SK-N-SH treated with all-trans-retinoic acid at 6 μM for 48 hours (cell line): ENCODE data around the gene FRMD4B.

Source experiments
- ARNTL ChIP-seq: fragments of 450-650 bp; formaldehyde crosslinking; IDR thresholded peaks from 2 replicates; pipeline ENCODE4 v1.5.0; 2020; ENCODE audit warnings: low read depth, mild to moderate bottlenecking, moderate library complexity, borderline replicate concordance
- BACH2 ChIP-seq: fragments of 250-450 bp; sonication (Bioruptor Pico); IDR thresholded peaks from 2 replicates; pipeline ENCODE4 v1.9.0; 2021; ENCODE audit warnings: mild to moderate bottlenecking, borderline replicate concordance
- CREB5 ChIP-seq: fragments of 250-450 bp; sonication (Bioruptor Pico); IDR thresholded peaks from 2 replicates; pipeline ENCODE4 v1.5.1; 2020; ENCODE audit warnings: low read depth, mild to moderate bottlenecking, moderate library complexity
- CSDC2 ChIP-seq: fragments of 250-450 bp; sonication (Bioruptor Pico); IDR thresholded peaks from 2 replicates; pipeline ENCODE4 v1.5.0; 2020; ENCODE audit warnings: mild to moderate bottlenecking, moderate library complexity
- ESRRG ChIP-seq: fragments of 250-450 bp; sonication (Bioruptor Pico); IDR thresholded peaks from 2 replicates; pipeline ENCODE4 v1.6.1; 2021; ENCODE audit warnings: mild to moderate bottlenecking
- ISL1 ChIP-seq: fragments of 250-450 bp; sonication (Bioruptor Pico); IDR thresholded peaks from 2 replicates; pipeline ENCODE4 v2.1.2; 2022; ENCODE audit warnings: mild to moderate bottlenecking, moderate library complexity
- PATZ1 ChIP-seq: fragments of 250-450 bp; sonication (Bioruptor Pico); IDR thresholded peaks from 2 replicates; pipeline ENCODE4 v1.8.0; 2020; ENCODE audit warnings: mild to moderate bottlenecking, moderate library complexity, borderline replicate concordance
- POU6F1 ChIP-seq: fragments of 250-450 bp; sonication (Bioruptor Pico); IDR thresholded peaks from 2 replicates; pipeline ENCODE4 v1.8.0; 2021; ENCODE audit warnings: low read depth, mild to moderate bottlenecking, moderate library complexity, borderline replicate concordance
- PPARA ChIP-seq: fragments of 250-450 bp; sonication (Bioruptor Pico); IDR thresholded peaks from 2 replicates; pipeline ENCODE4 v1.5.0; 2020; ENCODE audit warnings: mild to moderate bottlenecking, borderline replicate concordance
- RARB ChIP-seq: fragments of 250-450 bp; sonication (Bioruptor Pico); IDR thresholded peaks from 2 replicates; pipeline ENCODE4 v1.8.0; 2021; ENCODE audit warnings: mild to moderate bottlenecking, moderate library complexity
- TOX ChIP-seq: fragments of 250-450 bp; sonication (Bioruptor Pico); IDR thresholded peaks from 2 replicates; pipeline ENCODE4 v1.8.0; 2021; ENCODE audit warnings: mild to moderate bottlenecking, moderate library complexity, borderline replicate concordance
- ZFP30 ChIP-seq: fragments of 450-650 bp; formaldehyde crosslinking; IDR thresholded peaks from 2 replicates; pipeline ENCODE4 v1.5.0; 2022; ENCODE audit warnings: mild to moderate bottlenecking, moderate library complexity
- ZNF70 ChIP-seq: fragments of 450-650 bp; formaldehyde crosslinking; IDR thresholded peaks from 2 replicates; pipeline ENCODE4 v1.5.0; 2020; ENCODE audit warnings: mild to moderate bottlenecking, moderate library complexity

DNA sequence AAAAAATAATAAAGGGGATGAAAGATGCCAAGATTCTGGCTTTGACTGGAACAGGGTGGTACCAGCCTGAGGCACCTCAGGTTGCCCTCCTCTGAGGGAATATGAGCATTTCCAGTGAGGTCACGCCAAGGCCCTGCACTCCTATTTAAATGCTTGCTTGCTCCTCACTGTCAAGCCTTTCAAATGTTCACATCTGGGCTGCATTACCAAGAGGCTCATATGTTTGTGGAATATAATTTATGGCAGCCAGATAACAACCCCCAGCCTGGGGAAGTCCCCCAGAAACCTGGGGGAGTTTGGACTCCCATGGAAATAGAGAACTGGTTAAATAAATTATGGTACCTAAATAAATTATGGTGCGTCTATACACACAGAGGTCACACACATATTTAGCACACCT is 88.4 kb downstream of the FRMD4B start:
- no peak for TF ChIP-seq CREB5 (CRISPR knock-in tag)
- TF ChIP-seq CSDC2 = no peak
- TF ChIP-seq PPARA (CRISPR knock-in tag) = no peak
- no peak for TF ChIP-seq PATZ1 (CRISPR knock-in tag)
- TF ChIP-seq ARNTL = no peak
- no peak for TF ChIP-seq POU6F1 (CRISPR knock-in tag)
- TF ChIP-seq TOX (CRISPR knock-in tag) = no peak
- TF ChIP-seq RARB (CRISPR knock-in tag) = no peak
- no peak for TF ChIP-seq ISL1 (CRISPR knock-in tag)
- no peak for TF ChIP-seq BACH2
- no peak for TF ChIP-seq ESRRG (CRISPR knock-in tag)
- TF ChIP-seq ZNF70 (CRISPR knock-in tag) = no peak
- TF ChIP-seq ZFP30 (CRISPR knock-in tag) = no peak
